ENCODE results near the gene AK6. TPM values are rescaled to one million over a fixed set of nuclear protein-coding genes. Genes with fewer than 3 reads are reported as not detected.

The AK6 gene
- total and polyA plus RNA-seq, 9 of the 15 experiments (the other 6 are each of a cell fraction or from before 2014, with no cell fraction given), result 84.6 to 669 (median 143) TPM

- in situ Hi-C loops (cut with MboI), result no loop called here
- FAIRE-seq, result no peak
Measured at GRCh38 chr5:69308046-69308553, 61.2 kb downstream of the AK6 start.

More at GRCh38 chr5:69308046-69308553, 61.2 kb downstream of the AK6 start:
- Histone ChIP-seq H3K9me1 (ENCODE audit: control insufficient read depth, insufficient read depth, low read length) (no peaks in the 10 kb centered on the region), H3K9me3 (replicated peaks; ENCODE audit: control insufficient read depth, insufficient read depth, low read depth, low read length) (peaks cover 11% of the 10 kb centered on the region; the same call in 1 of the 2 replicates), H3K4me1 (replicated peaks in 1 of 2; ENCODE audit: control insufficient read depth in 2 of 2, insufficient read depth in 2 of 2, low read length in 2 of 2) (peaks cover 6 to 11% of the 10 kb centered on the region in 2 experiments; a peak in 3 of 5 replicates), H3K79me2 (ENCODE audit: control insufficient read depth, insufficient read depth, low read length) (no peaks in the 10 kb centered on the region), H3K9ac (ENCODE audit: insufficient read depth in 1 of 2, low read depth in 2 of 2, low read length in 2 of 2) (no peak overlapping the region), H2AFZ (ENCODE audit: low read depth, low read length) (no peak overlapping the region), H3K36me3 (ENCODE audit: control insufficient read depth, insufficient read depth, low read length) (peaks cover 21% of the 10 kb centered on the region; the same call in 1 of the 3 replicates), H3K4me2 (ENCODE audit: insufficient read depth, low read length) (no peak overlapping the region), H3K4me3 (no peak overlapping the region), H3K27ac (ENCODE audit: extremely low read depth, low read depth, low read length) (no peak overlapping the region), H4K20me1 (replicated peaks; ENCODE audit: control insufficient read depth, insufficient read depth, low read length) (no peaks in the 10 kb centered on the region), H3K27me3 (ENCODE audit: control insufficient read depth in 2 of 2, insufficient read depth in 2 of 2, low read length in 2 of 2) (no peaks in the 10 kb centered on the region)
- no TSS peak for BruUV-seq (replicated peaks)
- ChIA-PET CTCF (ENCODE audit: low intra/inter-chr PET ratio) (no interaction called here), POLR2A (no interaction called here)
- no peak for TF ChIP-seq MTA2 (IDR thresholded peaks at IDR 0.05; ENCODE audit: low read depth)
- TF ChIP-seq SMAD1 (IDR thresholded peaks at IDR 0.05; ENCODE audit: low read depth, low read length, partially characterized antibody), result no peak
- no peak for TF ChIP-seq FOXJ3 (CRISPR knock-in tag; IDR thresholded peaks at IDR 0.05)
- TF ChIP-seq, protein P1, sequence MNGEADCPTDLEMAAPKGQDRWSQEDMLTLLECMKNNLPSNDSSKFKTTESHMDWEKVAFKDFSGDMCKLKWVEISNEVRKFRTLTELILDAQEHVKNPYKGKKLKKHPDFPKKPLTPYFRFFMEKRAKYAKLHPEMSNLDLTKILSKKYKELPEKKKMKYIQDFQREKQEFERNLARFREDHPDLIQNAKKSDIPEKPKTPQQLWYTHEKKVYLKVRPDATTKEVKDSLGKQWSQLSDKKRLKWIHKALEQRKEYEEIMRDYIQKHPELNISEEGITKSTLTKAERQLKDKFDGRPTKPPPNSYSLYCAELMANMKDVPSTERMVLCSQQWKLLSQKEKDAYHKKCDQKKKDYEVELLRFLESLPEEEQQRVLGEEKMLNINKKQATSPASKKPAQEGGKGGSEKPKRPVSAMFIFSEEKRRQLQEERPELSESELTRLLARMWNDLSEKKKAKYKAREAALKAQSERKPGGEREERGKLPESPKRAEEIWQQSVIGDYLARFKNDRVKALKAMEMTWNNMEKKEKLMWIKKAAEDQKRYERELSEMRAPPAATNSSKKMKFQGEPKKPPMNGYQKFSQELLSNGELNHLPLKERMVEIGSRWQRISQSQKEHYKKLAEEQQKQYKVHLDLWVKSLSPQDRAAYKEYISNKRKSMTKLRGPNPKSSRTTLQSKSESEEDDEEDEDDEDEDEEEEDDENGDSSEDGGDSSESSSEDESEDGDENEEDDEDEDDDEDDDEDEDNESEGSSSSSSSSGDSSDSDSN (IDR thresholded peaks at IDR 0.05; ENCODE audit: borderline replicate concordance in 1 of 2, low read depth in 2 of 2, low read length in 2 of 2), result no peak
- WGBS (ENCODE audit: insufficient coverage, low coverage, missing lambda C conversion rate), result 39% methylated on average over 3 of the region's 3 CpGs
- intact Hi-C loops (cut with micrococcal nuclease), result no loop called here
- ATAC-seq, result no peak
- no peak for DNase-seq (ENCODE audit: extremely low read depth in 1 of 4, low spot score in 3 of 4)

Measured in K562 (cell line).